Caki2 (cell line): Measurements from ENCODE around the gene PALM. TPM values are rescaled to one million over a fixed set of nuclear protein-coding genes. Genes with fewer than 3 reads are reported as not detected.
"Not testable (repeated sequence)": the region's sequence is repeated elsewhere in the genome, so short reads cannot be mapped to it uniquely, and the experiment has no call there.

Experiments used
- DNase-seq: peaks from one replicate; pipeline ENCODE4 v3.0.0-alpha.2; 2015; ENCODE audit warnings: low read depth
- in situ Hi-C: cut with HindIII; loops from 2 replicates; pipeline ENCODE4 v1.10.0; 2016; ENCODE audit warnings: low sequenced_read_pairs, low pct_unique_long_range_greater_than_20kb, mixed read lengths
- total RNA-seq: library from RNA; depleted of rRNA; stranded (reverse); fragments of >200 nt; shearing (Covaris generic); gene quantifications from 2 replicates; pipeline ENCODE4 v1.2.3, GENCODE V29; 2014; ENCODE audit warnings: low replicate concordance

Gene PALM
- total RNA-seq, 1 experiment from 2014 or later: 14.1 TPM

DNA sequence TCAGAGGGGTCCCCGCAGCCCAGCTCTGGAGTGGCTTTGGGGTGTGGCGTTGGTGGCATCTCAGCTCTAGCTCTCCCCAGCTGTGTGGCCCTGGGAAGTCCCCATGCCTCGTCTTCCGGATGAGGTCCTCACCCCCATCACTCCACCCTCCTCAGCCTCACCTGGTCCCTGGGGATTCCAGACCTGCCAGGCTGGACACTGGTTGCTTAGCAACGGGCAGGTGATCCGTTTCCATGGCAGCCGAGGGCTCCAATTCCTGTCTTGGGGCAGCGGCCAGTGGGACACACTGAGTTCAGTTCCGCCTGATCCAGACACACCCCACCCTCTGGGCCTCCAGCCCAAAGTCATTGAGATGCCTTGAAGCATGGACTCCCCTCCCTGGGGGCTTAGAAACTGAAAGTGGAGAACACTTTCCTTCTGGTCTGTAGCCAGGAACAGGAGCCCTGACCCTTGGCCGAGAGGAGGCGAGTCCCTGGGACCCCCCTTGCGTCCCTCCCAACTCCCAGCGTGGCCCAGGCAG is 34.5 kb downstream of the PALM start:
- in situ Hi-C loops: no loop called here
- DNase-seq: no peak

DNA sequence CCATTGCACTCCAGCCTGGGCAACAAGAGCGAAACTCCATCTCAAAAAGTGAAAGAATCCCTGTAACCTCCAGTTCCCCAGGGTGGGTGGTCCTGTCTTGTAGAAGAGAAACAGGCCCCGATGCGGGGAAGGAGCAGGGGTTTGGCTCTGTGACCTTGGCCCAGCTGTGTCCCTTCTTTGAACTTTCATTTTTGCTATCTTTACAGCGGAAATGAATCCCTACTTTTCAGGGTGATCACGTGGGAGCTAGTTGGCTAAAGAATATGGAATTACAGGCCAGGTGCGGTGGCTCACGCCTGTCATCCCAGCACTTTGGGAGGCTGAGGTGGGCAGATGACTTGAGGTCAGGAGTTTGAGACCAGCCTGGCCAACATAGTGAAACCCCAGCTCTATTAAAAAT is 36.4 kb downstream of the PALM start:
- DNase-seq, in situ Hi-C loops: not testable (repeated sequence)

- in situ Hi-C loops: no loop called here
- no peak for DNase-seq
Measured at GRCh38 chr19:746208-746819, 37.6 kb downstream of the PALM start.

DNA sequence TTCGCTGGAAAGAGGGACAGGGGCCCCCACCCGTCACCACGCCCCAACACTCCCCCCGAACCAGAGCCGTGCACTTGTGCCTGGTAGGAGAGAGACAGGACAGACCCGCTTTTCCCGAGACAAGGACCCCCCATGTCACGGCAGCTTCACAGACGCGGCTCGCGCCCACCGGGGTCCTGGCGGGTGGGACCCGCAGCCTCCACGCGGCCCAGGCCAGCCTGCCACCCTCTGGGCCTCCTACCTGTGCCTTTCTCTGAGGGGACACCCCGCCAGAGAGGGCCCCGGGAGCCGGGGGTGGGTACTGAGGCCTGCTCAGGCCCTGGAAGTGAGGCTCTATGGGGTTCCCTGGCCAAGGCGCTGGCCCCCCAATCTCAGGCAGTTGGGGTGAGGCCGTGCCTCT is 38.2 kb downstream of the PALM start:
- in situ Hi-C loops: no loop called here
- no peak for DNase-seq

- in situ Hi-C loops: no loop called here
- no peak for DNase-seq
Measured at GRCh38 chr19:747432-748273, 38.9 kb downstream of the PALM start.

DNA sequence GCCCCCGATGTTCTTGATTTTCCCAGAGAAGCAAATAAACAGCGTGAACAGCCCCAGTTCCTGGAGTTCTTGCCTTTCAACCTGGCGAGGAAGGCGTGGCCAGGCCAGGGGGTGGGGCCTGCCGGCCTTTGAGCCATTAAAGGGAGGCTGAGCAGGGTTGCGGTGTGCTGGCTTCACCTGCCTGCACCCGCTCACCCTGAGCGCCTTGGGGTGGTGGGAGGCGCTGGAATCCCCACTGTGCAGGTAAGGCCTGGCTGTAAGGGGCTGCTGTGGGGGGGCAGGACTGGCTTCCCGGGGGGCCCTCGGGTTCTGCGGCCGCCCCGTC is 39.5 kb downstream of the PALM start:
- in situ Hi-C loops: no loop called here
- no peak for DNase-seq

DNA sequence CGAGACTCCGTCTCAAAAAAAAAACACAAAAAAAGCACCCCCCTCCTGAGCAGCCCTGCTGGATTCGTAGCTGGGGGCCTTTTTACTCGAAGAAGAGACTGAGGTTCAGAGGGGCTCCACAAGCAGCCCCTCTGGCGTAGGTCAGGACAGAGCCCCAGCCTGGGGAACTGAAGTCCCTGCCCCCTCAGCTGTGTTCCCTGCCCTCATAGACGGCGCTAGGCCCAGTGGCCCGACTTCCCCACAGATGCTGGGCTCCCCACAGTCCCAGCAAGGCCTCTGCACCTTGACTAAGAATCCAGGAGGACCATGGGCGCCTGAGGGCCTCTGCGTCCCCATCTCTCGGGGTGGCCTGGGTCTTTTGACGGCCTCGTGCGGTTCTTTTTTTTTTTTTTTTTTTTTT is 41.1 kb downstream of the PALM start:
- no peak for DNase-seq
- in situ Hi-C loops: no loop called here

- DNase-seq: no peak
- in situ Hi-C loops: no loop called here
Measured at GRCh38 chr19:750640-751423, 42.1 kb downstream of the PALM start, which contains the start of gene MISP. Gene MISP, plus strand, starts transcription at chr19:751112. Its CDS starts 5,835 bp downstream, at chr19:756947.

DNA sequence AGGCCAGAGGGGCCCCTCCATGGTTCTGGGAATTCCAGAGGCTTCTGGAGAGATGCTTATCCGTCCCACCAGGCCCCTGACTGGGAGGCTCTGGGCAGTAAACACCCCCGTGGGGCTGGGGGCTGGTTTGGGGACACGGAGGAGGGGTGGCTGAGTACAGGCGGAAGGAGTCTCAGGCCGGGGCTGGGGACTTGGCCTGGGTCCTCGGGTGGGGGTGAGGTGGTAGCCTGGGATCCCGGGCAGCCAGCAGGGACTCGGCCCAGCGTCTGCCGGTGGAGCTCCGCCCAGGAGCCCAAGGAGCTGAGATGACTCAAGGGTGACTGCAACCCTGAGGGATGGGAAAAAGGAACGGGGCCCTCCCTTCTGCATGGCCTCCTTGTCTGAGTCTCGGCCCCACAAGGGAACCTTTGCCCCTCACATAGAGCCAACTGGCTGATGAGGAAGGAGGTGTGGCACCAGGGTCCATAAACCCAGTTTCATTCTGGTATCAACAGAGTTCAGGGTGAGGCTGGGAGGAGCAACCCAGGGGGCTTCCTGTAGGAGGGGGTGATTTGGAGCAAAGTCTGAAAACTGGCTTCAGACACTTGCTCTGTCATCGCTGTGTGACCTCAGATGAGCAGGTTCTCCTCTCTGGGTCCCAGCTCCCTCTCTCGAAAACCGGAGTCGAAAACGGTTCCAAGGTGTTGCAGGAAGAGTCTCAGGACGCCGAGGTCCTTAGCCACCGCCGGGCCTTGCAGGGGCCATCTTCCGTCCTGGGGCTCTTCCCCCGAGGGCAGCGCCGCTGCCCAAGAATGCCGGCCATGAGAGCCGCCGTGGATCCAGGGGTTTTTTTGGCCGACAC is 43.0 kb downstream of the PALM start:
- in situ Hi-C loops: no loop called here
- peak; percentile 69 for DNase-seq

- DNase-seq: peak; percentile 85
- in situ Hi-C loops: no loop called here
Measured at GRCh38 chr19:752652-753517, 44.1 kb downstream of the PALM start.

- in situ Hi-C loops: no loop called here
- no peak for DNase-seq
Measured at GRCh38 chr19:754530-754929, 45.8 kb downstream of the PALM start.

GRCh38 chr19:755063-755462 is 46.3 kb downstream of the PALM start:
- no peak for DNase-seq
- in situ Hi-C loops: no loop called here

GRCh38 chr19:756236-756635 is 47.5 kb downstream of the PALM start:
- peak; percentile 59 for DNase-seq
- in situ Hi-C loops: no loop called here

DNA sequence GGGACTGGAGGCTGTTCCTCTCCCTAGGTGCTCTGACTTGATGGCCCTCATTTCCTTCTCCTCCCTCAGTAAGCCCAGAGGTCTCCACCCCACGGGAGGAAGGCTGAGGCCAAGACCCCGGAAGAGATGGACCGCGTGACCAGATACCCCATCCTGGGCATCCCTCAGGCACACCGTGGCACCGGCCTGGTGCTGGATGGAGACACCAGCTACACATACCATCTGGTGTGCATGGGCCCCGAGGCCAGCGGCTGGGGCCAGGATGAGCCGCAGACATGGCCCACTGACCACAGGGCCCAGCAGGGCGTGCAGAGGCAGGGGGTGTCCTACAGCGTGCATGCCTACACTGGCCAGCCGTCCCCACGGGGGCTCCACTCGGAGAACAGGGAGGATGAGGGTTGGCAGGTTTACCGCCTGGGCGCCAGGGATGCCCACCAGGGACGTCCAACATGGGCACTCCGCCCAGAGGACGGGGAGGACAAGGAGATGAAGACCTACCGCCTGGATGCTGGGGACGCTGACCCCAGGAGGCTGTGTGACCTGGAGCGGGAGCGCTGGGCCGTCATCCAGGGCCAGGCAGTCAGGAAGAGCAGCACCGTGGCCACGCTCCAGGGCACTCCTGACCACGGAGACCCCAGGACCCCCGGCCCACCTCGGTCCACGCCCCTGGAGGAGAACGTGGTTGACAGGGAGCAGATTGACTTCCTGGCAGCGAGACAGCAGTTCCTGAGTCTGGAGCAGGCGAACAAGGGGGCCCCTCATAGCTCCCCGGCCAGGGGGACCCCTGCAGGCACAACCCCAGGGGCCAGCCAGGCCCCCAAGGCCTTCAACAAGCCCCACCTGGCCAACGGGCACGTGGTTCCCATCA is 48.3 kb downstream of the PALM start:
- no peak for DNase-seq
- in situ Hi-C loops: no loop called here

GRCh38 chr19:757811-758668 is 49.3 kb downstream of the PALM start:
- DNase-seq: no peak
- in situ Hi-C loops: no loop called here

GRCh38 chr19:763181-763580 is 54.4 kb downstream of the PALM start:
- no peak for DNase-seq
- in situ Hi-C loops: no loop called here
